ENCODE results near the gene PLEKHH2. TPM values are rescaled to one million over a fixed set of nuclear protein-coding genes. Genes with fewer than 3 reads are reported as not detected.

PLEKHH2 gene
- polyA plus RNA-seq, 3 donors, result 1.0 to 5.4 (median 3.2) TPM

DNA sequence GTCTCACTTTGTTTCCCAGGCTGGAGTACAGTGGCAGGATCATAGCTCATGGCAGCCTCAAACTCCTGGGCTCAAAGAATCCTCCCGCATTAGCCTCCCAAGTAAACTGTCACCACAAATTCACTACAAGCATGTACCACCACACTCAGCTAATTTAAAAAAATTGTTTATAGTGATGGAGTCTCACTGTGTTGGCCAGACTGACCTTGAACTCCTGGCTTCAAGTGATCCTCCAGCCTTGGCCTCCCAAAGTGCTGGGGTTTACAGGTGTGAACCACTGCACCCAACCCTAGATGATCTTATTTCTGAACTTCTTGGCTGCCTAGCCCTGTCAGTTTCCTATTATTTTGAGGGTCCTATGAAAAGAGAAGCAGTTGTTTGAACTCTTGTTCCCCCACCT, 151.6 kb downstream of the PLEKHH2 start:
- H3K27ac ChIP-seq (ENCODE audit: low read depth, low read length), result no peak overlapping the region
- WGBS, 3 donors, result 94 to 96% (median 95%) methylated on average over 1 of the region's 1 CpG

DNA sequence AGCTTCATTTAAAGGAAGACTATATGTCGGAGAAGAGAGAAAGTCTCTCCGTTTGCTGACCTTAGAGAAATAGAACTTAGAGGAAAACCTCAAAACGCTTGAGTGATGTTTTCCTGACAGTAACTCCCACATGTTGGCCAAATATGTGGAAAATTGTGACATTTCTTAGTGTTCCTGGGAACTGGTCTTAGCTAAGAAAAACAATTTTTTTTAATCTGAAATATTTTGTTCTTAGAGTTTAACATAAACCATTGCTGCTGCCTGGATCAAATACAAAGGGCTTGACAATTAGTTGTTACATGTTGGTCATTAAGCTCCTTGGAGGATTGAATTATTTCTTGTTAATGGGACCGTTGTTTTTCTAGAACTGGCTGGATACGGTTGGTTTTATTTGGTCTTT, 153.1 kb downstream of the PLEKHH2 start:
- no peak overlapping the region for H3K27ac ChIP-seq (ENCODE audit: low read depth, low read length)
- 64 to 77% (median 74%) methylated on average over 5 of the region's 5 CpGs for WGBS, 3 donors

DNA sequence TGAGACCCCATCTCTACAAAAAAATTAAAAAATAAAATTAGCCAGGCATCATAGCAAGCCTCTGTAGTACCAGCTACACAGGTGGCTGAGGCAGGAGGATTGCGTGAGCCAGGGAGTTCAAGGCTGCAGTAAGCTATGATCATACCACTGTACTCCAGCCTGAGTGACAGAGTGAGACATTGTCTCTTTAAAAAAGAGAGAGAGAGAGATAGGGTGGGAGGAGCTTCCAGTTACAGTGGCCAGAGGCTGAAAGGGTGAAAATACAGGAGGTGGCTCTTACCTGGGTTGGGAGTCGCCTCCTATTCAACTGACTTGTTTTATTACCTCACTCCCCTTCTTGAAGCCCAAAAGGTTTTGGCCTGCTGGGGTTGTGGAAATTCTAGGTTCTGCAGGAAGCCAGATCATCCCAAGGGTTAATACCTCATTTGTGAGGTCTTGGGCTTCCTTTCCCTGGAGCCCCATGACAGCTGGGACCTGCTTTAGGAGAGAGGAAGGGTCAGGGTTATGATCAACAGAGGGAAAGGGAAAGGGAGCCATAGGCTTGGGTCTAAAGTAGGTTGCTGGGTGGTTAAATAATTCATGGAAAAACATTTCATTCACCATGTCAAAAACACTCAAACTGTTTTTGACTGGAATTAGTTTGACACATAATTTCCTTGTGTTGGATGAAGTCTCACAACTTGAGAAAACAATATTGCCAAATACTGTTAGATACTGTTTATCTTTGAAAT, 154.1 kb downstream of the PLEKHH2 start:
- 97 to 100% (median 100%) methylated on average over 2 of the region's 2 CpGs for WGBS, 3 donors
- H3K27ac ChIP-seq (ENCODE audit: low read depth, low read length), result no peak overlapping the region

DNA sequence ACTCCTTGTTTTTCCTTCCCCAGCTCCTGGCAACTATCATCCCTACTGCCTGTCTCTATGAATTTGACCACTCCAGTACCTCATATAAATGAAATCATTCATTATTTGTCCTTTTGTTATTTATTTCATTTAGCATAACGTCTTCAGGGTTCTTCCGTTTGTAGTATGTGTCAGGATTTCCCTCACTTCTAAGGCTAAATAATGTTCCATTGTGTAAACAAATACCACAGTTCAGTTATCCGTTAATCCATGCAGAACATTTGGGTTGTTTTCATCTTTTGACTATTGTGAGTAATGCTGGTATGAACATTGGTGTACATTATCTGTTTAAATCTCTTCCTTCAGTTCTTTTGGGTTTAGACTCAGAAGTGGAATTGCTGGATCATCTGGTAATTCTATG, 155.6 kb downstream of the PLEKHH2 start:
- H3K27ac ChIP-seq (ENCODE audit: low read depth, low read length), result no peak overlapping the region
- WGBS, 3 donors, result 80 to 93% (median 93%) methylated on average over 3 of the region's 3 CpGs

DNA sequence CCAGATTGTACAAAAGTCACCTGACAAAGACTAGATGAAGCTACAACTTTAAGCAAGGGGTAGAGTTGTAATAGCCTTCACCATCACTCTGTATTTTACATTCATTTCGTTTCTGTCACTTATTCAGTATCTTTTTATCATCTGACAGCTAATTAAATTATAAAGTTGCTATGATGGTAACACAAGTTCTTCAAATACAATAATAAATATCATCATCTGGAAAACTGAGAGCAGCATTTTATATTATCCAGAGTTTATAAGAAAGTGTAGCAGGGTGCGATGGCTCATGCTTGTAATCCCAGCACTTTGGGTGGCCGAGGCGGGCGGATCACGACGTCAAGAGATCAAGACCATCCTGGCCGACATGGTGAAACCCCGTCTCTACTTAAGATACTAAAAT, 157.9 kb downstream of the PLEKHH2 start:
- WGBS, 3 donors, result 94 to 97% (median 96%) methylated on average over 9 of the region's 9 CpGs
- no peak overlapping the region for H3K27ac ChIP-seq (ENCODE audit: low read depth, low read length)

DNA sequence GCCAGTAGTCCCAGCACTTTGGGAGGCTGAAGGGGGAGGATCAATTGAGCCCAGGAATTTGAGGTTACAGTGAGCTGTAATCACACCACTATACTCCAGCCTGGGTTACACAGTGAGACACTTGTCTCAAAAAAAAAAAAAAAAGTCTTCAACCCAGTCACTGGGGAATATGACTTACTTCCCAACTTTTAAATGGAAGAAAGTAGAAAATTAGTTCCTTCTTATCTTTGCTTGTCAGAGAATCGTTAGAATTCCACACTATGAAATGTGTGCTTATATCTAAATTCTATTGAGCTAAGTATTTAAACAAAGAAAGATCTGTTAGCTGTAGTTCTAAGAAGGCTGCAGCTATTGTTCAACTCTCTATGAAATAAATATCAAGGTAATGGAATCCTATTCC, 159.1 kb downstream of the PLEKHH2 start:
- WGBS, 3 donors, result 32 to 74% (median 71%) methylated on average over 1 of the region's 1 CpG
- no peak overlapping the region for H3K27ac ChIP-seq (ENCODE audit: low read depth, low read length)

DNA sequence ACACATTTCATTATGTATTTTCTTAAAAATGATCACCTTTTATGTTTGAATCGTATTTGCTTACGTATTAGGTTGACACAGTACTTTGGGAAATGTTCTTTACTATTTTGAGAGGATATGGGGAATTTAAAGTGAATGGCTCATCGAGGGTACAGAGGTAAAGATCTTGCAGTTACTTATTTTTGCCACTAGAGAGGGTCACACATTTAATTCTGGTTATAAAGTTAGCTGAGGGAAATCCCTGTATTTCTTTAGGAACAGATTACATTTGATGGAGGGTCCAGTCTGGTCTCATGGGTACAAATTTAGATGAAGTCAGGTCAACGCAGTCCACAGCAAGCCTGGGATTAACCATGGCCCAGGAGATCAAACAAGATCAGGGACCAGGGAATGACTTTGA, 161.2 kb downstream of the PLEKHH2 start:
- 80 to 83% (median 82%) methylated on average over 4 of the region's 4 CpGs for WGBS, 3 donors
- no peak overlapping the region for H3K27ac ChIP-seq (ENCODE audit: low read depth, low read length)

DNA sequence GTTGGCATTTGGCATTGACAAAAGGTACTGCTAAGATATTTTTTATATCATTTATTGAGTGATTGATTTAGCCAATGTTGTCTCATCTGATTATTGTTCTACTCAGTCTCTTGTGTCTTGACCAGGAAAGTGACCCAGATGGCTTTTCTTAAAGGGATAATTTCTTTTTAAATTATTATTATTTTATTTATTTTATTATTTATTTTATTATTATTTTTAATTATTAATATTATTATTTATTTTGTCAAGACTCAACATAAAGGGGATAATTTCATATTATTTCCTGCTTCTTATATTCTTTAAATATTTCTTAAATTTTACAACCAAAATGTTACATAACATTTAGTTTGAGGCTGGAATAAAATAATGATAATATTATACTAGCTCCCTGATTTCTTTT, 163.8 kb downstream of the PLEKHH2 start:
- no peak overlapping the region for H3K27ac ChIP-seq (ENCODE audit: low read depth, low read length)

DNA sequence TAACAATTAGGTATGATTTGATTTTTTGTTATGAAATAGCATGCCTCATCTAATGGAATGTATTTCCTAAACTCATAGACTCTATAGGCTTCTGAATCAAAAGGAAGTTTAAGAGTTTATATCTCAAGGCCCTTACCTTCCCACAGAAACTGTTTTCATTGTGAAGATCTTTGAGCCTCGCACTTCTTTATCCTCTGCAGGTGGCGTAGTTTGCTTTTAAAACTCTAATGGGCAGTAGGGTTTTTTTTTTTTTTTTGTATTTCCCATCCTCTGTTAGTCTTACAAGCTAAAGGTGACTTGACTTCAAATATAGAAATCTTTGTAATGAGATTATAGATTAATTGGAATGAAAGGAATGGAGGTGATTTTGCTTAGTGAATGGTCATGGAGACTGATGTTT, 165.1 kb downstream of the PLEKHH2 start:
- no peak overlapping the region for H3K27ac ChIP-seq (ENCODE audit: low read depth, low read length)
- WGBS, 3 donors, result 96 to 98% (median 97%) methylated on average over 2 of the region's 2 CpGs

DNA sequence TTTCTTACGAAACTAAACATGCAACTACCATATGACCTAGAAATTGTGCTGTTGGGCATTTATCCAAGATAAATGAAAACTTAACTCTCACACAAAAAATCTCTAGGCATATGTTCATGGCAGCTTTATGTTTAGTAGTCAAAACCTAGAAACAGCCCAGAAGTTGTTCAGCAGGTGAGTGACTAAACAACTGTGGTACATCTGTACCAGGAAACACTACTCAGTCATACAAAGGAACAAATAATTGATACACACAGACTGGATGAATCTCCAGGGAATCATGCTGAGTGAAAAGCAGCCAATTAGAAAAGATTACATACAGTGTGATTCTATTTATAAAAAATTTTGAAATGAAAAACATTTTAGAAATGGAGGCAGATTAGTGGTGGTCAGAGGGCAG, 166.1 kb downstream of the PLEKHH2 start:
- H3K27ac ChIP-seq (ENCODE audit: low read depth, low read length), result no peak overlapping the region

DNA sequence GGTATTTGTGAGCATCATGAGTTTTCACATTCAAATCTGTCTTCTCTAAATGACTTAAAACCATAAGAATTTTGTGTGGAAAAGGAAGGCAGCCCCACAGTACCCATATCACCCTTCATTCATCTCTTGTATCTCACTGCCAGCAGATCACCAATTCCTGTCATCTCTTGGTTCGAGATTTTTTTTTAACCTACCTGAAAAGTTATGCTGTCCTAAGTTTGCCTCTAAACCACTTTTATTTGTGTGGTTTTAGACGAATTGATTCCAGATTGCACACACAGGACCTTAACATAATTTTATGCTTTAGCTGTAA, 169.6 kb downstream of the PLEKHH2 start:
- H3K27ac ChIP-seq (ENCODE audit: low read depth, low read length), result no peak overlapping the region
- 48 to 92% (median 84%) methylated on average over 2 of the region's 2 CpGs for WGBS, 3 donors

More for the DNA sequence above, 166.1 kb downstream of the PLEKHH2 start:
- WGBS, 3 donors, result 67 to 82% (median 67%) methylated on average over 1 of the region's 1 CpG

DNA sequence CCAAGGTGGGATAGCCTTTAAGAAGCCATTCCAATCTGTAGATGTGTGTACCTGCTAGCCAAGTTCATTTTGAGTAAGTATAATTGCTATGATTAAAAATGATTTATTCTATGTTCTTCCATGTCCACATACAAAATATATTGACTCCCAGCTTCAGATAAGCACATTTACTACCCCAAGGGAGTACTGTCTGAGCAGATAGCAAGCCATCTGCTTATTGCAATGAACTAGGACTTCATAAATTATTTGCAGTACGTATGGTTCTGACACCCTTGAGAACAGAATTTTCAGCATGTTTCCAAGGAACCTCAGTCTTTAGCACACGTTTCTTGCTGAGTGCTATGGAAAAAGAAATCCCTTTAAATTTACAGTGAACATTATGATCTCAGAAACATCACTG, 173.4 kb downstream of the PLEKHH2 start:
- WGBS, 3 donors, result 53 to 67% (median 64%) methylated on average over 2 of the region's 2 CpGs

DNA sequence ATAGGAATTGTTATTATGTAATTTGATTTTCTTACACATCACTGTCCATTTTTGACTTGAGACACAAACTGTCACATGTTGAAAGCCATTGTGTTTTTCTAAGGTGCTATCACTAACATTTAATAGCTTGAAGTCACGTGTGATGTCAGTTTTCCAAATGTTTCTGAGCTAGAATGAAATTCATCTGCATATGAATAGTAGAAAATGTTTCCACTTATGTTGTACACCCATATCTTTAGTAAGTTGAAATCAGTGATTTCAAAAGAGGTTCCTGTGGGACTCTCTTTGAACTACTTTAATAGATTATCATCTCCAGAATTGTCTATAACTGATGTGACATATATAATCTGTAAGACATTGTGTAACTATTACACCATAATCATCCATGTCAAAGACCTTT, 173.8 kb downstream of the PLEKHH2 start:
- H3K27ac ChIP-seq (ENCODE audit: low read depth, low read length), result no peak overlapping the region
- WGBS, 3 donors, result 74 to 75% (median 74%) methylated on average over 1 of the region's 1 CpG

More for the DNA sequence above, 173.4 kb downstream of the PLEKHH2 start:
- H3K27ac ChIP-seq (ENCODE audit: low read depth, low read length), result no peak overlapping the region

DNA sequence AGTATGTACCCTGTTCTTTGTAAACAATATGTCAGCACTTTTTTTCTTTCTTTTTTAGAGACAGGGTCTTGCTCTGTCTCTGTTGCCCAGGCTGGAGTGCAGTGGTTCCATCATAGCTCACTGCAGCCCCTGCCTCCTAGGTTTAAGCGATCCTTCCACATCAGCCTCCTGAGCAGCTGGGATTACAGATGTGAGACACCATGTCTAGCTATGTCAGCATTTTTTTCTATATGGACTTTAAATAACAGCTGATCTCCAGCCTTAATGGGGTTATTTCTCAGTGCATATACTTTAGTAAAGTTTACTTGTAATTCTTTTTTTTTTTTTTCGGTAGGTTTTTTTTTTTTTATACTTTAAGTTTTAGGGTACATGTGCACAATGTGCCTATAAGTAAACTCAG, 174.9 kb downstream of the PLEKHH2 start:
- H3K27ac ChIP-seq (ENCODE audit: low read depth, low read length), result no peak overlapping the region
- WGBS, 3 donors, result 60 to 100% (median 96%) methylated on average over 2 of the region's 2 CpGs

DNA sequence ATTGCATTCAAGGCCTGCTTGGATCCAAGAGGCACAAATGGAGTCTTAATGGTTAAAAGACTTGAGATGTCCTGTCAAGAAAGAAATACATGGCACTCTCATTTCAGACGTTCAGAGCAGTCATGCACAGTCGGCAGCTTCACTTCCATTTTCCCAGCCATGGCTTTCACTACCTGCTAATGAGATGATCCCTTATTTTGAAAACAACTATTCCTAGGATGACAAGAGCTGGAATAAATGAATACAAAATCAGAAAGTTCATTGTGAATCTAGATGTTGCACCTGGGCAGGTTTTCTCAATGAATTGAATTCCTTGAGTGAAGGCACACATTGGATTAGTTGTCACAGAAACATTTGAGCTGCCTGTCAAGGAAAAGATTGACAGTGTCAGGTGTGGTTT, 175.9 kb downstream of the PLEKHH2 start:
- WGBS, 3 donors, result 44 to 73% (median 55%) methylated on average over 2 of the region's 2 CpGs

DNA sequence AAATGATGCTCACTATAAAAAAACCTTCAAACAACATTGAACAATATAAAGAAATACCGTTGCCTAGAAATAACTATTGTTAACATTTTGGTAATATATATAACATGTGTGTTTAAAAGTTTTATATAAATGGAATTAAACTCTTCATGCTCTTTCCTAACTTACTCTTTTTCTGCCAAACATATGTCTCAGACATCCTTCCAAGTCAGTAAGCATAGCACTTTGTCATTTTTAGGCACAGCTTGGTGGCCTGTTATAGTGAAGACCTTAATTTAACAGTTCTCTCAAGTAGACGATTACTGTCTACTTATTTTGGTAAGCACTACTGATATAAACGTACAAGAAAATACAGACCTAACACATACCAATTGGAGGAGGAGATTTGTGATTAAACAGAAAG, 177.7 kb downstream of the PLEKHH2 start:
- WGBS, 3 donors, result 92% methylated on average over 3 of the region's 3 CpGs
- no peak overlapping the region for H3K27ac ChIP-seq (ENCODE audit: low read depth, low read length)

More for the DNA sequence above, 175.9 kb downstream of the PLEKHH2 start:
- no peak overlapping the region for H3K27ac ChIP-seq (ENCODE audit: low read depth, low read length)

Other genes with a start within 250 kb of the PLEKHH2 start
- 10 to 100 TPM in 1 of 3 donors, 1 to 10 TPM in 2; 8.6 to 15.5 (median 9.3) TPM for gene THADA, start 41.2 kb upstream of the PLEKHH2 start, polyA plus RNA-seq
- gene C1GALT1C1L, start 39.2 kb downstream of the PLEKHH2 start, polyA plus RNA-seq, result 1 to 10 TPM in 2 of 3 donors, under 1 TPM in 1; 0.85 to 2.5 (median 1.0) TPM
- gene DYNC2LI1, start 136.8 kb downstream of the PLEKHH2 start, polyA plus RNA-seq, result 10 to 100 TPM; 11.4 to 31.5 (median 12.3) TPM
- gene ABCG5, start 201.6 kb downstream of the PLEKHH2 start, polyA plus RNA-seq, result under 1 TPM in 2 of 3 donors, not detected in 1; 0.03 to 0.06 TPM
- gene ABCG8, start 201.7 kb downstream of the PLEKHH2 start, polyA plus RNA-seq, result under 1 TPM in 2 of 3 donors, not detected in 1; 0.07 to 0.12 TPM